ENCODE measurements around the gene DSCAM. TPM values are rescaled to one million over a fixed set of nuclear protein-coding genes. Genes with fewer than 3 reads are reported as not detected.

The DSCAM gene
- total RNA-seq, 1 experiment from 2014 or later = 0.33 TPM

DNA sequence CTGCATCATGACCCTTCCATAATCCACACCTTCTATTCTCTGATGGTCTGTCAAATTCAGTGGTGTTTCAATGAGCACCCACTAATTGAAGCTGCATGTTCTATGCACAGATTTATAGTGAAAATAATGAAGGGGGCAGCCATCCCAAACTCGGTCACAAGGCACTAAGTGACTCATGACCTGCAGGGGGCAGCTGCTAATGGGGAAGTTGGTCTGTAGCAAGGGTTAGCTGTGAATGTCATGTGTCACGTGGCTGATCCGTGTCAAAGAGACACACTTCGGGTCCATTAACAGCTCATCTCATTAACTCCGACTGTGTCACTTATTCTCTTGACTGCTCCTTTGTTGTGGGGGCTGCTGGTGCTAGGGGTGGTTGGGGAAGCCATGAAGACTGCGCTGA lies 673.1 kb downstream of the DSCAM start:
- TF ChIP-seq, protein P1, sequence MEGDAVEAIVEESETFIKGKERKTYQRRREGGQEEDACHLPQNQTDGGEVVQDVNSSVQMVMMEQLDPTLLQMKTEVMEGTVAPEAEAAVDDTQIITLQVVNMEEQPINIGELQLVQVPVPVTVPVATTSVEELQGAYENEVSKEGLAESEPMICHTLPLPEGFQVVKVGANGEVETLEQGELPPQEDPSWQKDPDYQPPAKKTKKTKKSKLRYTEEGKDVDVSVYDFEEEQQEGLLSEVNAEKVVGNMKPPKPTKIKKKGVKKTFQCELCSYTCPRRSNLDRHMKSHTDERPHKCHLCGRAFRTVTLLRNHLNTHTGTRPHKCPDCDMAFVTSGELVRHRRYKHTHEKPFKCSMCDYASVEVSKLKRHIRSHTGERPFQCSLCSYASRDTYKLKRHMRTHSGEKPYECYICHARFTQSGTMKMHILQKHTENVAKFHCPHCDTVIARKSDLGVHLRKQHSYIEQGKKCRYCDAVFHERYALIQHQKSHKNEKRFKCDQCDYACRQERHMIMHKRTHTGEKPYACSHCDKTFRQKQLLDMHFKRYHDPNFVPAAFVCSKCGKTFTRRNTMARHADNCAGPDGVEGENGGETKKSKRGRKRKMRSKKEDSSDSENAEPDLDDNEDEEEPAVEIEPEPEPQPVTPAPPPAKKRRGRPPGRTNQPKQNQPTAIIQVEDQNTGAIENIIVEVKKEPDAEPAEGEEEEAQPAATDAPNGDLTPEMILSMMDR (IDR thresholded peaks at IDR 0.05; ENCODE audit: unreplicated experiment) = no peak
- Mint-ChIP-seq H3K36me3 (ENCODE audit: insufficient read depth, unreplicated experiment) (no peaks in the 10 kb centered on the region), H3K27me3 (ENCODE audit: insufficient read depth, unreplicated experiment) (no peaks in the 10 kb centered on the region), H3K4me3 (ENCODE audit: unreplicated experiment) (no peak overlapping the region), H3K27ac (ENCODE audit: low read depth, unreplicated experiment) (no peak overlapping the region), H3K9me3 (ENCODE audit: unreplicated experiment) (peaks cover 16% of the 10 kb centered on the region), H3K4me1 (ENCODE audit: insufficient read depth, unreplicated experiment) (no peaks in the 10 kb centered on the region)
- intact Hi-C loops (cut with micrococcal nuclease) = no loop called here
- DNase-seq (ENCODE audit: unreplicated experiment) = no peak
- POLR2A ChIA-PET = no interaction called here
- no TSS peak for BruUV-seq (replicated peaks)
- CTCF ChIA-PET = interaction anchor here (0.6 to 0.9 kb wide), 2 partner anchors 9 to 33 kb away, joined by 3 to 4 read pairs; no protein-coding TSS in a partner anchor

DNA sequence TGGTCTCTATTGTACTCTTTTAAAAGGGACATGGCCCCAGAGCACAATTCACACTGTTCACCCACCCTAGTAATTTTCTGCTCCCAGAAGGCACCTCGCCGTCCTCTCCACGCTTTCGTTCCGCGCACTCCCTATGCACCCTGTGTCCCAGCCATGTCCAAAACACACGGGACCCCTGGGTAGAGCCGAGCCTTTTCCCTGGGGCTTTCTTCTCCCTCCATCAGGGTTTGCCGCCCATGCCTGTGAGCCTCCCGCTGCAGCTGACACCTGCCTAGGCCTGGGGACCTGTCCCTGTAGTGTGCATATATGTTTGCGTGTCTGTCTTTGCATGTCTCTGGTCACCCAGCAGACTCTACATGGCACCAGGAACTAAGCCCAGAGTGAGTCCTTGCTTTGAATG lies 677.0 kb downstream of the DSCAM start:
- ChIA-PET POLR2A (no interaction called here), CTCF (no interaction called here)
- DNase-seq (ENCODE audit: unreplicated experiment) = no peak
- Mint-ChIP-seq H3K36me3 (ENCODE audit: insufficient read depth, unreplicated experiment) (no peaks in the 10 kb centered on the region), H3K27ac (ENCODE audit: low read depth, unreplicated experiment) (no peak overlapping the region), H3K27me3 (ENCODE audit: insufficient read depth, unreplicated experiment) (no peaks in the 10 kb centered on the region), H3K4me1 (ENCODE audit: insufficient read depth, unreplicated experiment) (no peaks in the 10 kb centered on the region), H3K9me3 (ENCODE audit: unreplicated experiment) (peaks cover 16% of the 10 kb centered on the region), H3K4me3 (ENCODE audit: unreplicated experiment) (no peak overlapping the region)
- TF ChIP-seq, protein P1 (IDR thresholded peaks at IDR 0.05; ENCODE audit: unreplicated experiment) = no peak
- BruUV-seq (replicated peaks) = no TSS peak
- intact Hi-C loops (cut with micrococcal nuclease) = no loop called here

DNA sequence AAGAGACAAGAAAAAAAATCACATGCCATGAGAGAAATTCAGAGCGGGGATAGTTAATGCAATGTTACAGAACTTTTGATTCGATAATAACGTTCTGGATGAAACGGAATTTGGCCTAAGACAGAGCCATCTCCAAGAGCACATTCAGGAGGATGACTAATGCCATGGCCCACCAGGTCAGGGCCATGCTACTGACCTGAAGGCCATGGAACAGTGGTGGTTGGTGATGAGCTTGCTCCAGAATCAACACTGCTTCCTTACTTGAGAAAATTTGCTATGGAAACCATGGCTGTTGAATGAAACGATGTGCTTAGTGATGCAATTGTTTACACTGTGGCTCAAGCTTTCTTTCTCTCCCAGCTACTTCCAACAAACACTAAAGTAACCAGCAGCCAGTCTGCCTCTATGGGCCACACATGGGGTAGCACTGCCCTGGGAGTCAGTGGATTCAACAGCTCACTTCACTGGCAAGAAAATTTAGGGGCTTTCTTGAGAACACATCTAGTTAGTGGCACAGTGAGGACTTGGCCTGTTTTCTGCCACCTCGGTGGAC lies 680.6 kb downstream of the DSCAM start:
- intact Hi-C loops (cut with micrococcal nuclease) = no loop called here
- no peak for DNase-seq (ENCODE audit: unreplicated experiment)
- Mint-ChIP-seq H3K4me3 (ENCODE audit: unreplicated experiment) (no peak overlapping the region), H3K27me3 (ENCODE audit: insufficient read depth, unreplicated experiment) (no peaks in the 10 kb centered on the region), H3K36me3 (ENCODE audit: insufficient read depth, unreplicated experiment) (no peaks in the 10 kb centered on the region), H3K9me3 (ENCODE audit: unreplicated experiment) (peaks cover 16% of the 10 kb centered on the region), H3K4me1 (ENCODE audit: insufficient read depth, unreplicated experiment) (no peaks in the 10 kb centered on the region), H3K27ac (ENCODE audit: low read depth, unreplicated experiment) (no peak overlapping the region)
- TF ChIP-seq, protein P1 (IDR thresholded peaks at IDR 0.05; ENCODE audit: unreplicated experiment) = no peak
- no TSS peak for BruUV-seq (replicated peaks)
- ChIA-PET CTCF (interaction anchor here (0.7 to 1.0 kb wide), 2 partner anchors 18 to 219 kb away, joined by 3 read pairs; no protein-coding TSS in a partner anchor), POLR2A (no interaction called here)

DNA sequence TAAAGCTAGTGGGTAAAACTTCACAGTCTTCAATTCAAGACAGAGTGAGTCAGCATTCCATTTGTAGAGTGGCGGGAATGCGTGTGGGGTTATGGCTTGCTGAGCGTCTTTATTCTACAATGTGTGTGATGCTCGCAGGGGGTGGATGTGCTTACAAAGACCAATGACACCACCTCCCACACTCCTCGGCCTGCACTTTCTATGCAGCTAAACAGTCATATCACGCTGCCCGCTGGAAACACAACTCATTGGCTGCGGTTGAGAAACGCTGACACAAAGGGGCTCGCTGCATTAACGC lies 681.2 kb downstream of the DSCAM start:
- Mint-ChIP-seq H3K9me3 (ENCODE audit: unreplicated experiment) (peaks cover 16% of the 10 kb centered on the region), H3K4me1 (ENCODE audit: insufficient read depth, unreplicated experiment) (no peaks in the 10 kb centered on the region), H3K4me3 (ENCODE audit: unreplicated experiment) (no peak overlapping the region), H3K36me3 (ENCODE audit: insufficient read depth, unreplicated experiment) (no peaks in the 10 kb centered on the region), H3K27me3 (ENCODE audit: insufficient read depth, unreplicated experiment) (no peaks in the 10 kb centered on the region), H3K27ac (ENCODE audit: low read depth, unreplicated experiment) (no peak overlapping the region)
- CTCF ChIA-PET = interaction anchor here (0.6 to 1.2 kb wide), 4 partner anchors 8 to 368 kb away, joined by 3 to 4 read pairs (median 3); no protein-coding TSS in a partner anchor
- intact Hi-C loops (cut with micrococcal nuclease) = no loop called here
- TF ChIP-seq, protein P1 (IDR thresholded peaks at IDR 0.05; ENCODE audit: unreplicated experiment) = no peak
- no TSS peak for BruUV-seq (replicated peaks)
- POLR2A ChIA-PET = no interaction called here
- DNase-seq (ENCODE audit: unreplicated experiment) = no peak

Data from MCF 10A (cell line).